ENCODE data around the gene SPG7.
A peak's percentile ranks its signal among the peaks of the same experiment; 100 is the strongest.

Gene SPG7

DNA sequence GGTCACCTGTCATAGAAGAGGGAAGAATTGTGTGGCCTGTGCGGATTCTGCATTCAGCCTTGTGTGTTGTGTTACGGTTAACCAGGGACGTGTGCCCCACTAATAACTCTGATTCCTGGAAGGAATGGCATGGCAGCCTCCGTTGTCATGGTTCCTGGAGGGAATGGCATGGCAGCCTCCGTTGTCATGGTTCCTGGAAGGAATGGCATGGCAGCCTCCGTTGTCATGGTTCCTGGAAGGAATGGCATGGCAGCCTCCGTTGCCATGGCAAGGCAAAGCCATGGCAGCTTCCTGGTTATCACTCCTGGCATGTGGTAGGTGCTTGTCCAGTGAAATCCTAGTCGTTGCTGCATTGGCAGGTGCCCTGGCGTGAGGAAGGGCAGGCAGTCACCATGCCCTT, 8.9 kb downstream of the SPG7 start:
- no peak for DNase-seq (ENCODE audit: low spot score)

DNA sequence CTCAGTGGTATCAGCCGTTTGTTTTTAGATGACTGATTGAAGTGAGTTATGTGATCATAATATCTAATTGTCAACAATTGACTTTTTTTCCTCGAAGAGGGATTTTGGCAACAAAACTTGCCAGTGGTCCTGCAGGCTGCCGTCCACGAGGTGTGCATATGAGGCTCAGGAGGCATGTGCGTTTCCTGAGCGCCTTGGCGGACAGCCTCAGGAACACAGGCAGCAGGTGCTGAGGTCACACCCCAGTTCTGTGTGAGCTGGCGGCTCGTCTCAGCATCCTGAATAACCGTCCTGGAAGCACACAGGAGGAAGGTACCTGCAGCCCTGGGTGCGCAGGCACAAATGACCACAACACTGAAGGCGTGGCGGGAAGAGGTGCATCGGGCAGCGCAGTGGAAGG, 11.7 kb downstream of the SPG7 start:
- DNase-seq (ENCODE audit: low spot score) = no peak

DNA sequence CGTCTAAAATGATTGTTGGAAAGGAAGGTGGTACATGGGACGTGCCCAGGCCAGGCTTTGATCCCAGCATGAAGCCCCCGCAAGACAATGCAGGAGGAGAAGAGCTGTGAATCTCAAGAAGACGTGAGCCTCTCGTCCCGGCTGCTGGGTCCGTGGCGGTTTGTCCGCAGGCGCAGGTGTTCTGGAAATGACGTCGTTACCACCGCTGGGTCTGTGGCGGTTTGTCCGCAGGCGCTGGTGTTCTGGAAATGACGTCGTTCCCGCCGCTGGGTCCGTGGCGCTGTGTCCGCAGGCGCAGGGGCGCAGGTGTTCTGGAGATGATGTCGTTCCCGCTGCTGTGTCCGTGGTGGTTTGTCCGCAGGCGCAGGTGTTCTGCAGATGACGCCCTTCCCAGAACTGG, 14.1 kb downstream of the SPG7 start:
- DNase-seq (ENCODE audit: low spot score) = no peak

DNA sequence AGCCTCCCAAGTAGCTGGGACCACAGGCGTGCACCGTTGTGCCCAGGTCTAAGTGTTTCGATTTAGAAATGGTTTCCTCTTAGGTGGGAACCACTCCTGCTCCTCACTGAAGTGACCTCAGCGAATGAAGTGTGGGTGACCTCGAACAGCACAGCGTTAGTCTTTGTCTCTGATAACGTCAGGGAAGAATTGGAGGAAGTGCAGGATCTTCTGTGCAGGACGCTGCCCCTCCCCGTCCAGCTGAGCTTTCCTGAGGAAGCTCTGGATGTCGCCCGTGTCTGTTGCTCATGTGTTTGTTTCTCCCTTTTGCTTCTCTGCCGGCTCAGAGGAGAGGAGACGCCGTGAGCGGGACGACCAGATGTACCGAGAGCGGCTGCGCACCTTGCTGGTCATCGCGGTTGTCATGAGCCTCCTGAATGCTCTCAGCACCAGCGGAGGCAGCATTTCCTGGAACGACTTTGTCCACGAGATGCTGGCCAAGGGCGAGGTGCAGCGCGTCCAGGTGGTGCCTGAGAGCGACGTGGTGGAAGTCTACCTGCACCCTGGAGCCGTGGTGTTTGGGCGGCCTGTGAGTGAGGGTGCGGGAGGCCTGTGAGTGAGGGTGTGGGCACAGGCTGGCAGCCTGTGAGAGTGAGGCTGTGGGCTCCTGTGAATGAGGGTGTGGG, 15.6 kb downstream of the SPG7 start:
- DNase-seq (ENCODE audit: low spot score) = no peak

DNA sequence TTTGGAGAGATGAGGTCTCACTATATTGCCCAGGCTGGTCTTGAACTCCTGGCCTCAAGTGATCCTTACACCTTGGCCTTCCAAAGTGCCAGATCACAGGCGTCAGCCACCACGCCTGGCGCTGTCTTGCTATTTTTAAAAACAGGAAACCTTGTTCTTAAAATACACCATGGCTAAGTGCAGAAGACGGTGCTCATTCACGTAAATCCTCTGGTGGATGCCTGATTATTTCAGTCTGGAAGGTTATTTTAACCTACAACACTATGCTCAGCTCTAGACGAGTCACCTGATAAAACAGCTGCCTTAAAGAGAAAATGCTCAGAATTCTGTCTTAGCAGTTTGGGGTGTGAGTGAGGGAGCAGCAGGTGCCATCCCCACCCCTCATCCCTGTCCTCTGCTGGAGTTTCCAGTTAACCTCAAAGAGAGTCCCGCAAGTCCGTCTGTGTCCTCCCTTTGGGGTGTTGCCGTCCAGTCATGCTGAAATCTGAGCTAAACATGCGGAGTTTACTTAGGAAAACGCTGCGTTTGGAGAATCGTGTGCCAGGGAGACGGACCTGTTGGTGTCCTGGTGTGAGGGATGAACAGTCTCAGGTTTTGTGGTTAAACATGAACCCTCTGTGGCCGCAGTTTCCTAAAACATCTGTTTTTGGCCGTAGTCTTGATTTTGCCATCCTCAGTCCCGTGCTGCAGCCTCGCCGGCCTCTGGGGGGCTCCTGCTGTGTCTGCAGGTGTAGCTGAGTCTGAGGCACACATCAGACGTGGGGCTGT, 17.1 kb downstream of the SPG7 start:
- no peak for DNase-seq (ENCODE audit: low spot score)

DNA sequence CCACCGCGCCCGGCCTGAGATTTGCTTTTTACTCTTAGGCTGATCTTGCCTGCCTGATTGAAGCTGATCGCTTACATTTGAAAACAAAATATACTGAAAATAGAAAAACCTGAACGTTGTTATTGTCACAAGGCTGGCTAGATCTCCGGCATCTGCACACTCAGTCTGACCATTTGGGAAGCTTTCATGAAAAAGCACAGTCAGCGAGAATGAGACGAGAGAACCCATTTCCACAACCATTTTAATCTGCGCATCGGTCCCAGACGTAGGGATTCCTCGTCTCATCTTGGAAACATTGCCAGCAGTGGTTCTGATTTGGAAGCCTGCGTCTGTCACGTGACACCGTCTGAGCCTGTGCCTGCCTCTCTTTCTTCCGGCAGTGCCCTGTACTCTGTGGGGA, 20.9 kb downstream of the SPG7 start:
- no peak for DNase-seq (ENCODE audit: low spot score)

DNA sequence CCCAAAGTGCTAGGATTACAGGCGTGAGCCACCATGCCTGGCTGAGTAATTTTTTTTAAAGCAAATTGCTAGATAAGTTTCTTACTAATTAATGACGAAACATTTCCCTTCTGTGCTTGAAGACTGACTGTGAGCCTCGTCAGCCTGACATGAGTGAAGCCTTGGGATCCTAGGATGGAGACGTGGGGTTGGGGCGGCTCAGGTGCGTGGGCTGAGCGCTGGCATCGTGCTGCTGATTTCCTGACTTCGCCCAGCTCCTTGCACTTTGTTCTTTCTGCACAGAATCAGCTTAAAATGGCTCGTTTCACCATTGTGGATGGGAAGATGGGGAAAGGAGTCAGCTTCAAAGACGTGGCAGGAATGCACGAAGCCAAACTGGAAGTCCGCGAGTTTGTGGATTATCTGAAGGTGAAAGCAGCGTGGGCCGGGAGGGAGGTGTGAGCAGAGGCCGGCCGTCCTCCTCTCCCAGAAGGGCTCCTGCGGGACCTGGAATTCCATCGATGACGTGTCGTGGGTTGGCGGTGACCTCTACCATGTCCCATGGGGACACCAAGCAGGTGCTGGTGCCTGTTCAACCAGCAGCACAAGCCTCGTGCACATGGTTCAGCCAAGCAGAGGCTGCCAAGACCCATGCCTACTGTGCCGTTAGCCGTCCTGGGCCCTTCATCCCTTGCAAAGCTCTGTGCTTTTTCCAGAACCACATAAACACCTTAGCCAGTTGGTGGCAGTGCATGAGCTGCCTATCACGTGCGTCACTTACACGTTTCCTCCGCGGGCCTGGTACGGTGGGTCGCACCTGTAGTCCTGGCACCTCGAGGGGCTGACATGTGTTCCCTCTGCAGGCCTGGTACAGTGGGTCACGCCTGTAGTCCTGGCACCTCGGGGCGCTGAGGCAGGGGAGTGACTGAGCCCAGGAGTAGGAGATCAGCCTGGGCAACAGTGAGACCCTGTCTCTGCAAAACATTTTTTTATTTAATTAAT, 22.5 kb downstream of the SPG7 start:
- no peak for DNase-seq (ENCODE audit: low spot score)

DNA sequence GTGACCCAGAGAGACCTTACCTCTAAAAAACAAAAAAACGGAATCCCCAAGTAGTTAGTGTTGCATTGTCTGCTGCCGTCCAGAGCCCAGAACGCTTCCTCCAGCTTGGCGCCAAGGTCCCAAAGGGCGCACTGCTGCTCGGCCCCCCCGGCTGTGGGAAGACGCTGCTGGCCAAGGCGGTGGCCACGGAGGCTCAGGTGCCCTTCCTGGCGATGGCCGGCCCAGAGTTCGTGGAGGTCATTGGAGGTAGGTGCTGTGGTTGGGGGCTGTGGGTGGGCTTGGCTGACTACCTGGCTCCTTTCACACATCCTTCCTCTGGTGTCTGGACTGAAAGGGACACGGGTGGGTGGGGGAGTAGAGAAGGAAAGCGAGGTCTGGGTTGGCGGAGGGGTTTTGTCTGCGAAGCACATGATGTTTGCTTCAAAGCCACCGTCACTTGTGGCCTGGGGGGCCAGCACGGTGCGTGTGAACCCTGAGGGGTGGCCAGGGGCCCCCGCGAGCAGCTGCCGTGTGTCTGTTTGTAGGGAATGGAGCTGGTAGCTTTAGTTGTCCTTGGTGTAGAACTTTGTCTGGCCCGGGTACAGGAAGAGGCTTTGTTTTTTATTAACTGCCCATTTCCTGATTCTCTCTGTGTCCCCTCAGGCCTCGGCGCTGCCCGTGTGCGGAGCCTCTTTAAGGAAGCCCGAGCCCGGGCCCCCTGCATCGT, 23.8 kb downstream of the SPG7 start:
- DNase-seq (ENCODE audit: low spot score) = no peak

DNA sequence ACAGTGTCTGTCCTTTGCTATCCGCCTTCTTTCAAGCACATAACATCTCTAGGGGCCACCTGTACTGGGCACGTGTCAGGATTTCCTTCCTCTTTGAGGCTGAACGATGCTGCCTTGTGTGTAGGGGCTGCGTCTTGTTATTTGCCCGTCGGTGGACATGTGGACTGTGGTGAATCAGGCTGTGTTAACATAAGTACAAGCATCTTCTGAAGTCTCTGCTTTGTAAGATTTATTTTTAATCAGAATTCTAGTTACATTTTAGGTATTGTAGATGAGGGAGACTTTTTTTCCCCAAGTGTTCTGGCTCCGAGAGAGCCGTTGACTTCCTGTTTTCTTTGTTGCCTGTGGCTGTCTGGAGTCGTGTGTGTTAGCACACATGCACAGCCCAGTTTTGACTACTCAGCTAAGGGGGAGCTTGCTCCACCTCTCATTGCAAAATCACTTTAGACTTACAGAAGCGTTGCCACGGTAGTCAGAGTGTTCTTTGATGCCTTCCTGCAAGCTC, 26.1 kb downstream of the SPG7 start:
- peak; percentile 15 for DNase-seq (ENCODE audit: low spot score)

DNA sequence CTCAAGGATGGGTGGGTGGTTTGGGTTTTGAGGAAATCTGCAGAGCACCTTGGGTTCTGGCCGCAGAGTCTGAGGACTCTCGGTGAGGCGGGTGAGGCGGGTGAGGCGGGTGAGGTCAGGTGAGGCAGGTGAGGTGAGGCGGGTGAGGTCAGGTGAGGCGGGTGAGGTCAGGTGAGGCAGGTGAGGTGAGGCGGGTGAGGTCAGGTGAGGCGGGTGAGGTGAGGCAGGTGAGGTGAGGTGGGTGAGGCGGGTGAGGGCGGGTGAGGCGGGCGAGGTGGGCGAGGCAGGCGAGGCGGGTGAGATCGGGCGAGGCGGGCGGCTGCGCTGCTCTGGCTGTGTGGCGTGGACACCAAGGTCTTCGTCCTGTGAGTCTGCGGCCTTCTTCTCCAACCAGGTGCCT, 28.2 kb downstream of the SPG7 start:
- DNase-seq (ENCODE audit: low spot score) = no peak

DNA sequence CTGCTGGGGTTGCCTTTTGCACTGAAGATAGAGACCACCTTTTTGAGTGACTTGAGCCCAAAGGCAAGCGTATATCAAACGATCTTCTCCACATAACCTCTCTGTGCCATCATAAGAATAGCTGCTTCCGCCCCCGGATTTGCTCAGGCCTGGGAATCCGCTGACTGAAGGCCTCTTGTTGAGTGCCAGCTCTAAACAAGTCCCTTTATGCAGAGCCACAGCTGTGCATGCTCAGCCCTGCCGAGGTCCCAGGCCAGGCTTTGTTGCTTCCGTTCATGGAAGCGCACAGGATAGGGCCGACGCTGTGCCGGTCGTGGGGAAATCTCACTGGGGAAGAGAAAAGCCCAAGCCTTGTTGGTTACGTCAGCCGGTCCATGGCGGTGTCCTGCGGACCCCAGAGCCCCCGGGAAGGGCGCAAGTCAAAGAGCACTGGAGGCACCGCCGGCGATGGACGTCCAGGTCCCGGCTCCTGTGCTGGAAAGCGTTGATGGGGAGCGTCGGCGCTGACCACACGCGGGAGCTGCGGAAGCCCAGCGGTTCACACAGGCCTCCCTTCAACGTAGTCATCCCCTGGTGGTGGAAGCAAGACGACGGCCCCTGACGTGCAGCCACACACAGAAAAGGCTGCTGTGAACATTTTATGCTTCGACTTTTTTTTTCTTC, 28.8 kb downstream of the SPG7 start:
- DNase-seq (ENCODE audit: low spot score) = no peak

DNA sequence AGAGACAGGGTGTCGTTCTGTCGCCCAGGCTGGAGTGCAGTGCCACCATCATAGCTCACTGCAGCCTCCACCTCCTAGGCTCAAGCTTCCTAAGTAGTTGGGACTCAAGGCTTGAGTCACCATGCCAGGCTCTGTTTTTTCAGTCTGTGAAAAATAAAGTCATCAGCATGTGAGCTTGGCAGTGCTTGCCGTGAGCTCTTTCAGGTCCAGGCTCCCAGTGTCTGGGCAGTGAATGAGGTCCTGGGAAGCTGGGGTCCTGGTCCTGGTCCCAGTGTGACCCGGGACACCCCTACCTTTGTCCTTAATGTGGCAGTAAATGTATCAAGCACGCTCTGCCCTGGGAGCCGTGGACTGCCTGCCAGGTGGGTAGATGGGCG, 29.3 kb downstream of the SPG7 start:
- DNase-seq (ENCODE audit: low spot score) = no peak

DNA sequence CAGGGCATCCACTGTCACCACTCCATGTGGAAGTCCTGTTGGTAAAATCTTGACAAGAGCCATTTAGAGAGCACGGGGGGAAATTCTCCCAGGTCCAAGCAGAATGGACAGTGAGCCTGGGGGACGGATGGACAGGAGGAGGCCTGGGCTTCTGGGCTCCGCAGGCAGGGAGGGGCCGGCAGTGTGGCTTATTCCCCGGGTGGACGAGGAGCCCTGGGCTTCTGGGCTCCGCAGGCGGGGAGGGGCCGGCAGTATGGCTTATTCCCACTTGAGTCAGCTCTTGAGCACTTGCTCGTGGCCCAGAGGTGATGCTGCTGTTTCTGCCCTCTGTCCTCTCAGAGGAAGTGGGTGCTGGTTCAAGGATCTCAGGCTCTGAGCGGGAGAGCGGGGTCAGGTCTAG, 30.1 kb downstream of the SPG7 start:
- DNase-seq (ENCODE audit: low spot score) = no peak

DNA sequence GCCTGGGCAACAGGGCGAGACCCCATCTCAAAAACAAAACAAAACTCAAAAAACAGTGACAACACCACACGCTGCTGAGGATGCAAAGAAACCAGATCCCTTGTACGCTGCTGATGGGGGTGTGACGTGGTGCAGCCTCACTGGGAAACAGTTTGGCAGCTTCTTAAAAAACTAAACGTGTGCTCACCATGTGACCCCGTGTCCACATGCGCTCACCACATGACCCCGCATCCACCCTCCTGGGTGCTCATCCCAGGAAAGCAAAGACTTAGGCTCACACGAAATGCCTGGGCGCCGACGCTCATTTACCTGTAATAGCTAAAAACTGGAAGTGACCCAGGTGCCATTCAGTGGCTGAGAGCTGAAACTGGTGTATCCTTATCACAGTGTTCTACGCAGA, 32.4 kb downstream of the SPG7 start:
- no peak for DNase-seq (ENCODE audit: low spot score)

DNA sequence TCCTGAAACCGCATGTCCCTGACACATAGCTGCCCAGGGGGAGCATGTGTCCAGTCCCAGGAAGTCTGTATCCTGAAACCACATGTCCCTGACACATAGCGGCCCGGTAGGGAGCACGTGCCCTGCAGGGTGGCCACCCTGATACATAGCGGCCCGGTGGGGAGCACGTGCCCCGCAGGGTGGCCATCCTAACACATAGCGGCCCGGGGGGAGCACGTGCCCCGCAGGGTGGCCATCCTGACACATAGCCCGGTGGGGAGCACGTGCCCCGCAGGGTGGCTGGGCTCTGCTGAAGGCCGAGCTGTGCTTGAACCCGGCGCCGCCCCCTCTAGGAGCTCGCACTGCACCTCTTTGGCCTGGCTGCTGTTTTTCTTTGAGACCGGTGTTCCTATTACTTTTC, 33.6 kb downstream of the SPG7 start:
- no peak for DNase-seq (ENCODE audit: low spot score)

DNA sequence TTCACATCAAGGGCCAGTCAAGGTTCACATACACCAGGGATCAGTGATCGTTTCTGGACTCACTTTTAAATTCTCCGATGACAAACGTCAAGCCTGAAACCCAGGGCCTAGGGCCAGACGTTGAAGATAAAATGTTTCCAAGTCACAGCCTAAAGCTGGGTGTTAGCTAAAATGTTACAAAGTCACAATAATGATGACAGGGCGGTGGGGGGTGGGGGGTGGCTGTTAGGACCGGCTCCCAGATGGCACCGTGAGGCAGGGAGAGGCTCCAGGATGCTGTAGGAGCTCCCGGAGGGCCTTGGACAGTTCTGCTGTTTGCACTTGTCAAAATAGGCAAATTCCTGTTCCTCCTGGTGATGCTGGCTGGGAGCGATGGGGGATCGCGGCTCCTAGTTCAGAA, 35.9 kb downstream of the SPG7 start:
- DNase-seq (ENCODE audit: low spot score) = no peak

DNA sequence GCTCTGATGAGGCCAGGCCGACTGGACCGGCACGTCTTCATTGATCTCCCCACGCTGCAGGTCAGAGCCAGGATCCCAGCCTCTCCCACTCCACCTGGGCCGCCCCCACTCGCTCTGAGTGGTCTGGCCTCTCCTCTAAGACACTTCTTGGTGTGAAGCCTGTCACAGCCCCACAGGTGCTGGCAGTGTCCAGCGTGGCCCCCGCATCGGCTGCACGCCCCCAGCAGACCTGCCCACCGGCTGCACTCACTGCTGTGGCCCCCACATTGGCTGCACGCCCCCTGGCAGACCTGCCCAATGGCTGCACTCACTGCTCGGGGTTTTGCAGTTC, 36.5 kb downstream of the SPG7 start:
- DNase-seq (ENCODE audit: low spot score) = no peak

DNA sequence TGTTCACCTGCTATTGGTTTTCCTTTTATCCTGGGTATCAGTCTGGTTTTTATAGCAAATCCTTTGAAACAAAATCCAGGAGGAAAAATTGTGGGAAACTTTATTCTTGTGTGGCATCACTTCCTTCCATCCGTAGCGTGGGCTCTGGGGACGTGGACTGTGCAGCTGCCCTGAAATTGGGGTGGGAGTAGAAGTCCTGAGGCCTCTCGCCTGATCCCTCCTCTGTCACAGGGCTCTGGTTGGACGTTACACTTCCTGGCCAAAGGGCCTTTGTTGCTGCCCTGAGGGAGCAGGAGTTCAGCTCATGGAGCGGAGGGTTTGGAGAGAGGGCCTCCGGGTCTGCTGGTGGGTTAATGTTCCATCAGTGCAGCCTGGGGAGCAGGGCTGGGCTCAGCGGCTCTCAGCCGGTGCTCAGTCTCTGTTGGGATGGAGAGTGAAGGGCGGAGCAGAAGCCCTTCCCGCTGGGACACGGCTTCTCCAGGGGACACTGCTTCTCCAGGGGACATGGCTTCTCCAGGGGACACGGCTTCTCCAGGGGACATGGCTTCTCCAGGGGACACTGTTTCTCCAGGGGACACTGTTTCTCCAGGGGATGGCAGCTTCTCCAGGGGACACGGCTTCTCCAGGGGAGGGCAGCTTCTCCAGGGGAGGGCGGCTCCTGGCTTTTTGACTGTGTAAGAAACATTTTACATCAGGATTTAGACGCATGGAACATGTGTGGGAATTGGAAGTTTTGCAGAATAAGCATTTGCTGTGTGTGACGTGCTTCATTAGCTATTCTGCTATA, 37.0 kb downstream of the SPG7 start:
- DNase-seq (ENCODE audit: low spot score) = no peak

DNA sequence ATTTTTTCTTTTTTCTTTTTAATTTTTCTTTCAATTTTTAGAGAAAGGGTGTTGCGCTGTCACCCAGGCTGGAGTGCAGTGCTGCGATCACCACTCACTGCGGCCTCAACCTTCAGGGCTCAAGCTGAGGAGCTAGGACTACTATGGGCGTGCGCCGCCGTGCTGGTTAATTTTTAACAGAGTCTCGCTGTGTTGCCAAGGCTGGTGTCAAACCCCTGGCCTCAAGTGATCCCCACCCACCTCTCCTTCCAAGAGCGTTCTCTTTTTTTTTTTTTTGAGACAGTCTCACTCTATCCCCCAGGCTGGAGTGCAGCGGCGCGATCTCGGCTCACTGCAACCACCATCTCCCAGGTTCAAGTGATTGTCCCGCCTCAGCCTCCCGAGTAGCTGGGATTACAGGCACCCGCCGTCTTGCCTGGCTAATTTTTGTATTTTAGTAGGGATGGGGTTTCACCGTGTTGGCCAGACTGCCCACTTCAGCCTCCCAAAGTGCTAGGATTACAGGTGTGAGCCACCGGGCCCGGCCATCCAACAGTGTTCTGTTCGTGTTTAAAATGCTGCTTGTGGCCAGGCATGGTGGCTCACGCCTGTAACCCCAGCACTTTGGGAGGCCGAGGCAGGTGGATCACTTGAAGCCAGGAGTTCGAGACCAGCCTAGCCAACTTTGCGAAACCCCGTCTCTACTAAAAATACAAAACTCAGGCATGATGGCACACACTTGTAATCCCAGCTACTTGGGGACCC, 37.8 kb downstream of the SPG7 start:
- DNase-seq (ENCODE audit: low spot score) = no peak

DNA sequence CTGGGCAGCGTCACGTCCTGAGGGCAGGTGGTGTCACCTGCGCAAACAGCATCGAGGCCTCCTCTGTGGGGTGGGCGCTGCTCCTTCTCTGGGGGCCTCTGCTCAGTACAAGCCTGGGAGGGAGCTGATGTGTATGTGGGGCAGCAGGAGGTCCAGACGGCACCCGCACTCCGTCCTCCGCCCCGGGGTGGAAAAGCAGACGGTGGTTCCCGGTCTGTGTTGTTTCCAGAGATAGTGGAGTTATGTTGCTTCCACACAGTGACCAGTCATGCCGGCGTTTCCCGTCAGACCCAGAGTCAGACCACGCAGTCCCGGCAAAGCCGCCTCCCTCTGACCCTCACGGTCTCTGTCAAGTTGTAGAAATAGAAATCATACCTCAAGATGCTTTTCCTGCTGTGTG, 38.6 kb downstream of the SPG7 start:
- DNase-seq (ENCODE audit: low spot score) = no peak
